GM12878 (cell line): ENCODE data around the gene SOCS4. TPM values are rescaled to one million over a fixed set of nuclear protein-coding genes. Genes with fewer than 3 reads are reported as not detected.

ENCODE experiments used
- ASH2L ChIP-seq: fragments of 300-600, 200-600 bp; sonication (generic); IDR thresholded peaks from 2 replicates; pipeline ENCODE4 v1.6.1; 2017; ENCODE audit warnings: low read depth, mild to moderate bottlenecking, borderline replicate concordance
- BACH1 ChIP-seq: fragments of 450-650 bp; IDR thresholded peaks from 2 replicates; pipeline ENCODE4 v1.6.1; 2017; ENCODE audit warnings: mild to moderate bottlenecking, borderline replicate concordance
- BCL11A ChIP-seq: IDR thresholded peaks from 2 replicates; pipeline ENCODE4 v1.6.1; 2011; ENCODE audit warnings: low read depth, low read length
- HDAC6 ChIP-seq: fragments of 200-600 bp; sonication (generic); IDR thresholded peaks from one replicate; pipeline ENCODE4 v1.8.0; 2017; ENCODE audit warnings: antibody characterized with exemption; ENCODE audit not compliant: unreplicated experiment
- LARP7 ChIP-seq: fragments of 450-650 bp; IDR thresholded peaks from 2 replicates; pipeline ENCODE4 v1.6.1; 2017; ENCODE audit warnings: mild to moderate bottlenecking
- NBN ChIP-seq: fragments of 450-650 bp; IDR thresholded peaks from 2 replicates; pipeline ENCODE4 v1.6.1; 2016
- PAX5 ChIP-seq: IDR thresholded peaks from 2 replicates; pipeline ENCODE4 v1.6.1; 2011; ENCODE audit warnings: low read depth, low read length, borderline replicate concordance
- POLR2AphosphoS2 ChIP-seq: IDR thresholded peaks from 2 replicates; pipeline ENCODE4 v1.6.1; 2011; ENCODE audit warnings: low read depth, mild to moderate bottlenecking, low read length, improper control_type of control experiment, moderate library complexity
- SP1 ChIP-seq: IDR thresholded peaks from one replicate; pipeline ENCODE4 v1.6.1; 2011; ENCODE audit warnings: low read depth, low read length
- ZBED1 ChIP-seq: IDR thresholded peaks from 2 replicates; pipeline ENCODE4 v1.6.1; 2016; ENCODE audit warnings: borderline replicate concordance
- ZNF384 ChIP-seq: IDR thresholded peaks from 2 replicates; pipeline ENCODE4 v1.6.1; 2012; ENCODE audit warnings: low read depth, mild to moderate bottlenecking, low read length, improper control_type of control experiment, borderline replicate concordance
- polyA plus RNA-seq, 11 experiments: library from polyadenylated mRNA; depleted of rRNA in 4 of 11; unstranded in 6 of 11; stranded (reverse) in 5 of 11; fragments of >200 nt; fragmentation: Nextera tagmentation in 4 of 11; fragmentation: Illumina TruSeq in 1 of 11; extraction: Ambion mirVana in 4 of 11; extraction: Trizol in 1 of 11; gene quantifications; 1 replicate in 1 of 11; 2 replicates in 10 of 11; pipeline versions ENCODE4 v1.2.1 to v1.2.3, GENCODE V29; 2011 to 2016; ENCODE audit warnings: inconsistent platforms in 2 of 11, missing spikeins in 2 of 11, low read depth in 1 of 11
- total RNA-seq, 4 experiments: library from RNA; depleted of rRNA in 3 of 4; stranded (reverse); fragments of >200 nt in 3 of 4; fragmentation: Illumina TruSeq in 1 of 4; extraction: Trizol in 1 of 4; gene quantifications; 2 replicates each; pipeline versions ENCODE4 v1.2.1 to v1.2.3, GENCODE V29; 2013 to 2021
- TF ChIP-seq, protein P1 (sequence below): fragments of 450-650 bp; IDR thresholded peaks from 2 replicates; pipeline ENCODE4 v1.6.1; 2017; ENCODE audit warnings: mild to moderate bottlenecking
- TF ChIP-seq, protein P2 (sequence below): IDR thresholded peaks from 2 replicates; pipeline ENCODE4 v1.6.1; 2011; ENCODE audit warnings: low read depth, low read length, improper control_type of control experiment, borderline replicate concordance
- TF ChIP-seq, protein P3 (sequence below): IDR thresholded peaks from 2 replicates; pipeline ENCODE4 v1.6.1; 2012; ENCODE audit warnings: improper control_type of control experiment, low read depth, low read length; ENCODE audit not compliant: insufficient replicate concordance
- TF ChIP-seq, protein P4 (sequence below): IDR thresholded peaks from 2 replicates; pipeline ENCODE4 v1.6.1; 2012; ENCODE audit warnings: low read depth, low read length, improper control_type of control experiment
- TF ChIP-seq, protein P5 (sequence below): IDR thresholded peaks from 2 replicates; pipeline ENCODE4 v1.6.1; 2011; ENCODE audit warnings: borderline replicate concordance, low read depth, mild to moderate bottlenecking, moderate library complexity, mixed read lengths, low read length; ENCODE audit not compliant: insufficient read depth; ENCODE audit errors: extremely low read length
- TF ChIP-seq, protein P6 (sequence below): fragments of 450-650 bp; formaldehyde crosslinking; IDR thresholded peaks from 2 replicates; pipeline ENCODE4 v1.4.0; 2022; ENCODE audit warnings: mild to moderate bottlenecking, moderate library complexity

Gene SOCS4
- total and polyA plus RNA-seq, 10 of the 15 experiments (the other 5 are each of a cell fraction or from before 2014, with no cell fraction given) = 5.7 to 31.5 (median 20.8) TPM

DNA sequence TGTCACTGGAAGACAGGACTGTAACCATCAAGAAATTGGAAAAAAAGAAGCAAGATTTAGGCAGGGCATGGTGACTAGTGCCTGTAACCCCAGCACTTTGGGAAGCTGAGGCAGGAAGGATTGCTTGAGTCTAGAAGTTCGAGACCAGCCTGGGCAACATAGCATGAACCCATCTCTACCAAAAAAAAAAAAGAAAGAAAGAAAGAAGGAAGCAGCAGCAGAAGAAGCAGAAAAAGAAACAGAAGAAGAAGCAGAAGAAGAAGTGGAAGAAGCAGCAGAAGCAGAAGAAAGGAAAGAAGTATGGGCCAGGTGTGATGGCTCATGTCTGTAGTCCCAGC is 71.5 kb downstream of the SOCS4 start (continued):
- TF ChIP-seq, protein P1, sequence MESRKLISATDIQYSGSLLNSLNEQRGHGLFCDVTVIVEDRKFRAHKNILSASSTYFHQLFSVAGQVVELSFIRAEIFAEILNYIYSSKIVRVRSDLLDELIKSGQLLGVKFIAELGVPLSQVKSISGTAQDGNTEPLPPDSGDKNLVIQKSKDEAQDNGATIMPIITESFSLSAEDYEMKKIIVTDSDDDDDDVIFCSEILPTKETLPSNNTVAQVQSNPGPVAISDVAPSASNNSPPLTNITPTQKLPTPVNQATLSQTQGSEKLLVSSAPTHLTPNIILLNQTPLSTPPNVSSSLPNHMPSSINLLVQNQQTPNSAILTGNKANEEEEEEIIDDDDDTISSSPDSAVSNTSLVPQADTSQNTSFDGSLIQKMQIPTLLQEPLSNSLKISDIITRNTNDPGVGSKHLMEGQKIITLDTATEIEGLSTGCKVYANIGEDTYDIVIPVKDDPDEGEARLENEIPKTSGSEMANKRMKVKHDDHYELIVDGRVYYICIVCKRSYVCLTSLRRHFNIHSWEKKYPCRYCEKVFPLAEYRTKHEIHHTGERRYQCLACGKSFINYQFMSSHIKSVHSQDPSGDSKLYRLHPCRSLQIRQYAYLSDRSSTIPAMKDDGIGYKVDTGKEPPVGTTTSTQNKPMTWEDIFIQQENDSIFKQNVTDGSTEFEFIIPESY = no peak
- no peak for TF ChIP-seq LARP7
- TF ChIP-seq ASH2L = peak; percentile 79; the same call in 1 of the 2 replicates
- no peak for TF ChIP-seq HDAC6
- peak; percentile 94 for TF ChIP-seq NBN
- TF ChIP-seq, protein P2, sequence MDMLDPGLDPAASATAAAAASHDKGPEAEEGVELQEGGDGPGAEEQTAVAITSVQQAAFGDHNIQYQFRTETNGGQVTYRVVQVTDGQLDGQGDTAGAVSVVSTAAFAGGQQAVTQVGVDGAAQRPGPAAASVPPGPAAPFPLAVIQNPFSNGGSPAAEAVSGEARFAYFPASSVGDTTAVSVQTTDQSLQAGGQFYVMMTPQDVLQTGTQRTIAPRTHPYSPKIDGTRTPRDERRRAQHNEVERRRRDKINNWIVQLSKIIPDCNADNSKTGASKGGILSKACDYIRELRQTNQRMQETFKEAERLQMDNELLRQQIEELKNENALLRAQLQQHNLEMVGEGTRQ = no peak
- no peak for TF ChIP-seq POLR2AphosphoS2
- no peak for TF ChIP-seq PAX5
- TF ChIP-seq BCL11A = no peak
- TF ChIP-seq ZNF384 = 0 out of 2 replicates have a peak, but pooled peaks have one; percentile 41
- TF ChIP-seq, protein P3, sequence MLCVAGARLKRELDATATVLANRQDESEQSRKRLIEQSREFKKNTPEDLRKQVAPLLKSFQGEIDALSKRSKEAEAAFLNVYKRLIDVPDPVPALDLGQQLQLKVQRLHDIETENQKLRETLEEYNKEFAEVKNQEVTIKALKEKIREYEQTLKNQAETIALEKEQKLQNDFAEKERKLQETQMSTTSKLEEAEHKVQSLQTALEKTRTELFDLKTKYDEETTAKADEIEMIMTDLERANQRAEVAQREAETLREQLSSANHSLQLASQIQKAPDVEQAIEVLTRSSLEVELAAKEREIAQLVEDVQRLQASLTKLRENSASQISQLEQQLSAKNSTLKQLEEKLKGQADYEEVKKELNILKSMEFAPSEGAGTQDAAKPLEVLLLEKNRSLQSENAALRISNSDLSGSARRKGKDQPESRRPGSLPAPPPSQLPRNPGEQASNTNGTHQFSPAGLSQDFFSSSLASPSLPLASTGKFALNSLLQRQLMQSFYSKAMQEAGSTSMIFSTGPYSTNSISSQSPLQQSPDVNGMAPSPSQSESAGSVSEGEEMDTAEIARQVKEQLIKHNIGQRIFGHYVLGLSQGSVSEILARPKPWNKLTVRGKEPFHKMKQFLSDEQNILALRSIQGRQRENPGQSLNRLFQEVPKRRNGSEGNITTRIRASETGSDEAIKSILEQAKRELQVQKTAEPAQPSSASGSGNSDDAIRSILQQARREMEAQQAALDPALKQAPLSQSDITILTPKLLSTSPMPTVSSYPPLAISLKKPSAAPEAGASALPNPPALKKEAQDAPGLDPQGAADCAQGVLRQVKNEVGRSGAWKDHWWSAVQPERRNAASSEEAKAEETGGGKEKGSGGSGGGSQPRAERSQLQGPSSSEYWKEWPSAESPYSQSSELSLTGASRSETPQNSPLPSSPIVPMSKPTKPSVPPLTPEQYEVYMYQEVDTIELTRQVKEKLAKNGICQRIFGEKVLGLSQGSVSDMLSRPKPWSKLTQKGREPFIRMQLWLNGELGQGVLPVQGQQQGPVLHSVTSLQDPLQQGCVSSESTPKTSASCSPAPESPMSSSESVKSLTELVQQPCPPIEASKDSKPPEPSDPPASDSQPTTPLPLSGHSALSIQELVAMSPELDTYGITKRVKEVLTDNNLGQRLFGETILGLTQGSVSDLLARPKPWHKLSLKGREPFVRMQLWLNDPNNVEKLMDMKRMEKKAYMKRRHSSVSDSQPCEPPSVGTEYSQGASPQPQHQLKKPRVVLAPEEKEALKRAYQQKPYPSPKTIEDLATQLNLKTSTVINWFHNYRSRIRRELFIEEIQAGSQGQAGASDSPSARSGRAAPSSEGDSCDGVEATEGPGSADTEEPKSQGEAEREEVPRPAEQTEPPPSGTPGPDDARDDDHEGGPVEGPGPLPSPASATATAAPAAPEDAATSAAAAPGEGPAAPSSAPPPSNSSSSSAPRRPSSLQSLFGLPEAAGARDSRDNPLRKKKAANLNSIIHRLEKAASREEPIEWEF = no peak
- TF ChIP-seq, protein P4, sequence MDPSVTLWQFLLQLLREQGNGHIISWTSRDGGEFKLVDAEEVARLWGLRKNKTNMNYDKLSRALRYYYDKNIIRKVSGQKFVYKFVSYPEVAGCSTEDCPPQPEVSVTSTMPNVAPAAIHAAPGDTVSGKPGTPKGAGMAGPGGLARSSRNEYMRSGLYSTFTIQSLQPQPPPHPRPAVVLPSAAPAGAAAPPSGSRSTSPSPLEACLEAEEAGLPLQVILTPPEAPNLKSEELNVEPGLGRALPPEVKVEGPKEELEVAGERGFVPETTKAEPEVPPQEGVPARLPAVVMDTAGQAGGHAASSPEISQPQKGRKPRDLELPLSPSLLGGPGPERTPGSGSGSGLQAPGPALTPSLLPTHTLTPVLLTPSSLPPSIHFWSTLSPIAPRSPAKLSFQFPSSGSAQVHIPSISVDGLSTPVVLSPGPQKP = no peak
- TF ChIP-seq SP1 = peak; percentile 18
- TF ChIP-seq ZBED1 = 0 out of 2 replicates have a peak, but pooled peaks have one; percentile 13
- TF ChIP-seq, protein P5, sequence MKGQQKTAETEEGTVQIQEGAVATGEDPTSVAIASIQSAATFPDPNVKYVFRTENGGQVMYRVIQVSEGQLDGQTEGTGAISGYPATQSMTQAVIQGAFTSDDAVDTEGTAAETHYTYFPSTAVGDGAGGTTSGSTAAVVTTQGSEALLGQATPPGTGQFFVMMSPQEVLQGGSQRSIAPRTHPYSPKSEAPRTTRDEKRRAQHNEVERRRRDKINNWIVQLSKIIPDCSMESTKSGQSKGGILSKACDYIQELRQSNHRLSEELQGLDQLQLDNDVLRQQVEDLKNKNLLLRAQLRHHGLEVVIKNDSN = no peak
- TF ChIP-seq, protein P6, sequence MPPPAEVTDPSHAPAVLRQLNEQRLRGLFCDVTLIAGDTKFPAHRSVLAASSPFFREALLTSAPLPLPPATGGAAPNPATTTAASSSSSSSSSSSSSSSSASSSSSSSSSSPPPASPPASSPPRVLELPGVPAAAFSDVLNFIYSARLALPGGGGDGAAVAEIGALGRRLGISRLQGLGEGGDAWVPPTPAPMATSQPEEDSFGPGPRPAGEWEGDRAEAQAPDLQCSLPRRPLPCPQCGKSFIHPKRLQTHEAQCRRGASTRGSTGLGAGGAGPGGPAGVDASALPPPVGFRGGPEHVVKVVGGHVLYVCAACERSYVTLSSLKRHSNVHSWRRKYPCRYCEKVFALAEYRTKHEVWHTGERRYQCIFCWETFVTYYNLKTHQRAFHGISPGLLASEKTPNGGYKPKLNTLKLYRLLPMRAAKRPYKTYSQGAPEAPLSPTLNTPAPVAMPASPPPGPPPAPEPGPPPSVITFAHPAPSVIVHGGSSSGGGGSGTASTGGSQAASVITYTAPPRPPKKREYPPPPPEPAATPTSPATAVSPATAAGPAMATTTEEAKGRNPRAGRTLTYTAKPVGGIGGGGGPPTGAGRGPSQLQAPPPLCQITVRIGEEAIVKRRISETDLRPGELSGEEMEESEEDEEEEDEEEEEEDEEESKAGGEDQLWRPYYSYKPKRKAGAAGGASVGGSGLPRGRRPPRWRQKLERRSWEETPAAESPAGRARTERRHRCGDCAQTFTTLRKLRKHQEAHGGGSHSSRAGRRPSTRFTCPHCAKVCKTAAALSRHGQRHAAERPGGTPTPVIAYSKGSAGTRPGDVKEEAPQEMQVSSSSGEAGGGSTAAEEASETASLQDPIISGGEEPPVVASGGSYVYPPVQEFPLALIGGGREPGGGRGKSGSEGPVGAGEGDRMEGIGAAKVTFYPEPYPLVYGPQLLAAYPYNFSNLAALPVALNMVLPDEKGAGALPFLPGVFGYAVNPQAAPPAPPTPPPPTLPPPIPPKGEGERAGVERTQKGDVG = no peak
- no peak for TF ChIP-seq BACH1
